HCT116 (cell line): ENCODE results near the gene PLD1. TPM values are rescaled to one million over a fixed set of nuclear protein-coding genes. Genes with fewer than 3 reads are reported as not detected.

ENCODE experiments used
- ATAC-seq: fragments of 200-7000 bp; cut with Tn5 transposase; 2 replicates; pipeline ENCODE4 v1.9.1; 2020; ENCODE audit warnings: mild to moderate bottlenecking, moderate library complexity
- BruUV-seq: library from RNA; stranded (reverse); fragments of 400-500 nt; replicated peaks from 2 replicates; lab custom pipeline; 2021; lab: Mats Ljungman, UMichigan
- CTCF ChIA-PET: fragments of 300-600 bp; sonication (Branson Sonifier 250); formaldehyde crosslinking; loops from one replicate; lab custom pipeline; 2021; ENCODE audit warnings: antibody characterized with exemption; lab: Charles Lee
- POLR2A ChIA-PET: fragments of 300-600, 350-600 bp; sonication (Branson Sonifier 250); formaldehyde crosslinking; loops from one replicate; lab custom pipeline; 2021; ENCODE audit warnings: antibody characterized with exemption; lab: Charles Lee
- RAD21 ChIA-PET, 2 experiments: fragments of 300-600 bp; sonication (Branson Sonifier 250); formaldehyde crosslinking; loops; one replicate each; lab custom pipeline; 2023; ENCODE audit warnings: low total read pairs in 2 of 2; ENCODE audit not compliant: uncharacterized antibody in 2 of 2, unreplicated experiment in 2 of 2, low non-redundant PET in 1 of 2; lab: Charles Lee
- DNase-seq: peaks from one replicate; pipeline ENCODE4 v3.0.0-alpha.2; 2010; ENCODE audit warnings: low read depth, low spot score
- H2AFZ ChIP-seq: fragments of 200-600 bp; shearing (Covaris generic), sonication (generic); 2 replicates; pipeline ENCODE4 v1.6.1; 2017; ENCODE audit warnings: low read depth, mixed run types, mixed read lengths, antibody characterized with exemption, low read length; ENCODE audit not compliant: poor library complexity, severe bottlenecking
- H3K27ac ChIP-seq: 2 replicates; pipeline ENCODE4 v1.5.1; 2012; ENCODE audit warnings: low read depth, low read length
- H3K27me3 ChIP-seq: fragments of 200-600 bp; sonication (generic); 2 replicates; pipeline ENCODE4 v1.6.1; 2016; ENCODE audit warnings: mixed run types, low read length, mixed read lengths; ENCODE audit not compliant: insufficient read depth
- H3K36me3 ChIP-seq, 2 experiments: fragments of 200-500 bp in 1 of 2; fragments of 200-600 bp in 1 of 2; sonication (Bioruptor generic) in 1 of 2; sonication (generic) in 1 of 2; 2 replicates each; pipeline versions ENCODE4 v1.5.1 to v1.6.1; 2014 to 2016; ENCODE audit warnings: low read length in 2 of 2, inconsistent platforms in 1 of 2, mixed read lengths in 1 of 2, mixed run types in 1 of 2; ENCODE audit not compliant: insufficient read depth in 2 of 2, control insufficient read depth in 1 of 2
- H3K4me1 ChIP-seq, 2 experiments: fragments of 200-600 bp in 1 of 2; sonication (generic) in 1 of 2; 2 replicates each; pipeline versions ENCODE4 v1.5.1 to v1.6.1; 2012 to 2017; ENCODE audit warnings: low read length in 2 of 2, inconsistent platforms in 1 of 2, mild to moderate bottlenecking in 1 of 2, mixed read lengths in 1 of 2, mixed run types in 1 of 2, moderate library complexity in 1 of 2; ENCODE audit not compliant: insufficient read depth in 2 of 2, control insufficient read depth in 1 of 2
- H3K4me2 ChIP-seq: fragments of 200-600 bp; sonication (generic); 2 replicates; pipeline ENCODE4 v1.6.1; 2017; ENCODE audit warnings: mixed run types, low read length, mixed read lengths
- H3K4me3 ChIP-seq, 2 experiments: fragments of 200-600 bp in 1 of 2; sonication (generic) in 1 of 2; replicated peaks in 1 of 2; 2 replicates each; pipeline ENCODE4 v1.5.1; 2011 to 2016; ENCODE audit warnings: low read length in 2 of 2, control low read depth in 1 of 2, low read depth in 1 of 2, mild to moderate bottlenecking in 1 of 2, mixed read lengths in 1 of 2, mixed run types in 1 of 2
- H3K79me2 ChIP-seq: fragments of 200-600 bp; sonication (generic); 2 replicates; pipeline ENCODE4 v1.6.1; 2017; ENCODE audit warnings: mild to moderate bottlenecking, mixed run types, low read length, moderate library complexity, mixed read lengths; ENCODE audit not compliant: insufficient read depth
- H3K9ac ChIP-seq: fragments of 200-600 bp; sonication (generic); 2 replicates; pipeline ENCODE4 v1.6.1; 2016; ENCODE audit warnings: low read length, mixed read lengths
- H3K9me2 ChIP-seq: fragments of 200-600 bp; sonication (generic), shearing (Covaris generic); 2 replicates; pipeline ENCODE4 v1.6.1; 2017; ENCODE audit warnings: mixed run types, mild to moderate bottlenecking, moderate library complexity; ENCODE audit not compliant: insufficient read depth
- H3K9me3 ChIP-seq, 2 experiments: fragments of 200-500 bp in 1 of 2; fragments of 200-600 bp in 1 of 2; sonication (Bioruptor generic) in 1 of 2; sonication (generic) in 1 of 2; 2 replicates each; pipeline ENCODE4 v1.6.1; 2014 to 2017; ENCODE audit warnings: low read length in 2 of 2, mixed read lengths in 2 of 2, inconsistent platforms in 1 of 2, low read depth in 1 of 2, mild to moderate bottlenecking in 1 of 2, mixed run types in 1 of 2, moderate library complexity in 1 of 2; ENCODE audit not compliant: control insufficient read depth in 1 of 2, insufficient read depth in 1 of 2
- H4K20me1 ChIP-seq: fragments of 200-600 bp; sonication (generic), shearing (Covaris generic); 2 replicates; pipeline ENCODE4 v1.6.1; 2017; ENCODE audit warnings: mixed run types, mild to moderate bottlenecking, moderate library complexity; ENCODE audit not compliant: insufficient read depth
- CBX3 ChIP-seq: IDR thresholded peaks from 2 replicates; pipeline ENCODE4 v1.6.1; 2012; ENCODE audit warnings: low read depth
- CEBPB ChIP-seq: IDR thresholded peaks from 2 replicates; pipeline ENCODE4 v1.6.1; 2012; ENCODE audit warnings: low read depth
- ELF1 ChIP-seq: IDR thresholded peaks from 2 replicates; pipeline ENCODE4 v1.6.1; 2012; ENCODE audit warnings: low read depth, borderline replicate concordance
- EZH2 ChIP-seq: fragments of 200-600 bp; sonication (generic); IDR thresholded peaks from 2 replicates; pipeline ENCODE4 v1.6.1; 2017; ENCODE audit warnings: antibody characterized with exemption, mixed run types
- EZH2phosphoT487 ChIP-seq: fragments of 200-600 bp; IDR thresholded peaks from 2 replicates; pipeline ENCODE4 v1.6.1; 2018; ENCODE audit warnings: antibody characterized with exemption, borderline replicate concordance
- MAX ChIP-seq: IDR thresholded peaks from 2 replicates; pipeline ENCODE4 v1.6.1; 2012
- POLR2A ChIP-seq: IDR thresholded peaks from 2 replicates; pipeline ENCODE4 v1.7.0; 2011; ENCODE audit warnings: borderline replicate concordance; ENCODE audit not compliant: insufficient read depth, insufficient read length; ENCODE audit errors: extremely low read depth
- POLR2AphosphoS5 ChIP-seq: IDR thresholded peaks from 2 replicates; pipeline ENCODE4 v1.6.1; 2011; ENCODE audit warnings: mild to moderate bottlenecking, low read depth, low read length, moderate library complexity
- SIN3A ChIP-seq: IDR thresholded peaks from 2 replicates; pipeline ENCODE4 v1.6.1; 2012; ENCODE audit warnings: low read depth
- SP1 ChIP-seq: IDR thresholded peaks from 2 replicates; pipeline ENCODE4 v1.6.1; 2012; ENCODE audit warnings: low read depth
- TCF7L2 ChIP-seq: IDR thresholded peaks from 2 replicates; pipeline ENCODE4 v1.7.0; 2011; ENCODE audit warnings: borderline replicate concordance, inconsistent platforms; ENCODE audit not compliant: insufficient read depth, insufficient read length; ENCODE audit errors: extremely low read depth
- YY1 ChIP-seq: IDR thresholded peaks from 2 replicates; pipeline ENCODE4 v1.6.1; 2011; ENCODE audit warnings: low read length, low read depth, moderate library complexity, mild to moderate bottlenecking; ENCODE audit not compliant: insufficient replicate concordance; ENCODE audit errors: extremely low read depth
- ZFX ChIP-seq: fragments of 450-650 bp; IDR thresholded peaks from 2 replicates; pipeline ENCODE4 v1.6.1; 2017
- ZNF274 ChIP-seq: fragments of 200-500 bp; sonication (Bioruptor generic); IDR thresholded peaks from 2 replicates; pipeline ENCODE4 v1.6.1; 2014; ENCODE audit warnings: mild to moderate bottlenecking, low read depth, low read length, inconsistent platforms
- intact Hi-C: fragments of 100-400 bp; cut with micrococcal nuclease; formaldehyde crosslinking; loops from 2 replicates; pipeline ENCODE4 v1.10.0; 2022
- total RNA-seq: library from RNA; stranded (reverse); gene quantifications from one replicate; pipeline ENCODE4 v1.2.1, GENCODE V29; 2021; ENCODE audit not compliant: unreplicated experiment
- TF ChIP-seq, protein P1 (sequence below), 3 experiments: fragments of 200-600 bp in 1 of 3; sonication (generic) in 1 of 3; IDR thresholded peaks in 2 of 3; conservative IDR thresholded peaks in 1 of 3; 2 replicates each; pipeline ENCODE4 v1.5.1; 2012 to 2017; ENCODE audit warnings: low read depth in 2 of 3, low read length in 2 of 3, antibody characterized with exemption in 1 of 3, borderline replicate concordance in 1 of 3, control low read depth in 1 of 3, mild to moderate bottlenecking in 1 of 3, mixed read lengths in 1 of 3, mixed run types in 1 of 3, moderate library complexity in 1 of 3; ENCODE audit not compliant: insufficient read depth in 1 of 3
- TF ChIP-seq, protein P2 (sequence below): IDR thresholded peaks from 2 replicates; pipeline ENCODE4 v1.6.1; 2012

PLD1 gene
- total RNA-seq, 1 experiment from 2014 or later: 8.4 TPM

GRCh38 chr3:171768986-171769385, 41.3 kb downstream of the PLD1 start:
- Histone ChIP-seq H3K9ac (no peak overlapping the region), H2AFZ (no peak overlapping the region), H3K9me3 (no peaks in the 10 kb centered on the region), H3K27ac (no peak overlapping the region), H3K4me1 (0 out of 4 replicates have a peak, but pooled peaks cover 0 to 5% of the 10 kb centered on the region in 2 experiments), H3K36me3 (no peaks in the 10 kb centered on the region)
- POLR2A ChIA-PET: no interaction called here
- no TSS peak for BruUV-seq
- TF ChIP-seq POLR2AphosphoS5: no peak
- TF ChIP-seq, all 23 proteins: peak for 0
- no peaks in the 10 kb centered on the region for H4K20me1 ChIP-seq
- H3K4me2 ChIP-seq: no peak overlapping the region
- ChIA-PET CTCF (no interaction called here), RAD21 (no interaction called here)
- no peaks in the 10 kb centered on the region for H3K79me2 ChIP-seq
- intact Hi-C loops: no loop called here
- no peak overlapping the region for H3K4me3 ChIP-seq
- no peaks in the 10 kb centered on the region for H3K27me3 ChIP-seq
- no peaks in the 10 kb centered on the region for H3K9me2 ChIP-seq
- ATAC-seq (no peak), DNase-seq (no peak)

- intact Hi-C loops: no loop called here
- Histone ChIP-seq H3K79me2 (no peaks in the 10 kb centered on the region), H3K4me1 (0 out of 4 replicates have a peak, but pooled peaks cover 0 to 5% of the 10 kb centered on the region in 2 experiments), H3K9me2 (no peaks in the 10 kb centered on the region), H4K20me1 (no peaks in the 10 kb centered on the region), H3K9ac (no peak overlapping the region), H2AFZ (no peak overlapping the region), H3K9me3 (no peaks in the 10 kb centered on the region), H3K36me3 (no peaks in the 10 kb centered on the region), H3K4me2 (no peak overlapping the region), H3K27me3 (no peaks in the 10 kb centered on the region), H3K4me3 (no peak overlapping the region), H3K27ac (no peak overlapping the region)
- POLR2A ChIA-PET: no interaction called here
- BruUV-seq: no TSS peak
- CTCF ChIA-PET: no interaction called here
- RAD21 ChIA-PET: no interaction called here
- ATAC-seq (no peak), DNase-seq (no peak)
- no peak for TF ChIP-seq POLR2A
- TF ChIP-seq, protein P1, sequence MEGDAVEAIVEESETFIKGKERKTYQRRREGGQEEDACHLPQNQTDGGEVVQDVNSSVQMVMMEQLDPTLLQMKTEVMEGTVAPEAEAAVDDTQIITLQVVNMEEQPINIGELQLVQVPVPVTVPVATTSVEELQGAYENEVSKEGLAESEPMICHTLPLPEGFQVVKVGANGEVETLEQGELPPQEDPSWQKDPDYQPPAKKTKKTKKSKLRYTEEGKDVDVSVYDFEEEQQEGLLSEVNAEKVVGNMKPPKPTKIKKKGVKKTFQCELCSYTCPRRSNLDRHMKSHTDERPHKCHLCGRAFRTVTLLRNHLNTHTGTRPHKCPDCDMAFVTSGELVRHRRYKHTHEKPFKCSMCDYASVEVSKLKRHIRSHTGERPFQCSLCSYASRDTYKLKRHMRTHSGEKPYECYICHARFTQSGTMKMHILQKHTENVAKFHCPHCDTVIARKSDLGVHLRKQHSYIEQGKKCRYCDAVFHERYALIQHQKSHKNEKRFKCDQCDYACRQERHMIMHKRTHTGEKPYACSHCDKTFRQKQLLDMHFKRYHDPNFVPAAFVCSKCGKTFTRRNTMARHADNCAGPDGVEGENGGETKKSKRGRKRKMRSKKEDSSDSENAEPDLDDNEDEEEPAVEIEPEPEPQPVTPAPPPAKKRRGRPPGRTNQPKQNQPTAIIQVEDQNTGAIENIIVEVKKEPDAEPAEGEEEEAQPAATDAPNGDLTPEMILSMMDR (IDR thresholded peaks at IDR 0.05 in 2 of 3, conservative IDR thresholded peaks at IDR 0.05 in 1 of 3; ENCODE audit: borderline replicate concordance in 1 of 3, insufficient read depth in 1 of 3, low read depth in 2 of 3, low read length in 2 of 3): no peak
- TF ChIP-seq CEBPB: no peak
- TF ChIP-seq EZH2: no peak
- TF ChIP-seq ZFX: no peak
- TF ChIP-seq YY1: no peak
- TF ChIP-seq SIN3A: no peak
- TF ChIP-seq, protein P2, sequence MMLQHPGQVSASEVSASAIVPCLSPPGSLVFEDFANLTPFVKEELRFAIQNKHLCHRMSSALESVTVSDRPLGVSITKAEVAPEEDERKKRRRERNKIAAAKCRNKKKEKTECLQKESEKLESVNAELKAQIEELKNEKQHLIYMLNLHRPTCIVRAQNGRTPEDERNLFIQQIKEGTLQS: no peak
- TF ChIP-seq EZH2phosphoT487: no peak
- no peak for TF ChIP-seq TCF7L2
- TF ChIP-seq MAX: no peak
- TF ChIP-seq CBX3: no peak
- TF ChIP-seq SP1: no peak
- no peak for TF ChIP-seq ZNF274
- no peak for TF ChIP-seq ELF1
These were observed 41.9 kb downstream of the PLD1 start for GRCh38 chr3:171768281-171768900.
